Stimulated activated CD4-positive, alpha-beta T cell treated with anti-CD3 and anti-CD28 coated beads, Interleukin-4, amount 100 ng/mL, for 4 hours (primary cell): ENCODE measurements around the gene RAC3.

ENCODE experiments used
- DNase-seq, 2 experiments: peaks; one replicate each; pipeline ENCODE4 v3.0.0-alpha.2; 2020

RAC3 gene

DNA sequence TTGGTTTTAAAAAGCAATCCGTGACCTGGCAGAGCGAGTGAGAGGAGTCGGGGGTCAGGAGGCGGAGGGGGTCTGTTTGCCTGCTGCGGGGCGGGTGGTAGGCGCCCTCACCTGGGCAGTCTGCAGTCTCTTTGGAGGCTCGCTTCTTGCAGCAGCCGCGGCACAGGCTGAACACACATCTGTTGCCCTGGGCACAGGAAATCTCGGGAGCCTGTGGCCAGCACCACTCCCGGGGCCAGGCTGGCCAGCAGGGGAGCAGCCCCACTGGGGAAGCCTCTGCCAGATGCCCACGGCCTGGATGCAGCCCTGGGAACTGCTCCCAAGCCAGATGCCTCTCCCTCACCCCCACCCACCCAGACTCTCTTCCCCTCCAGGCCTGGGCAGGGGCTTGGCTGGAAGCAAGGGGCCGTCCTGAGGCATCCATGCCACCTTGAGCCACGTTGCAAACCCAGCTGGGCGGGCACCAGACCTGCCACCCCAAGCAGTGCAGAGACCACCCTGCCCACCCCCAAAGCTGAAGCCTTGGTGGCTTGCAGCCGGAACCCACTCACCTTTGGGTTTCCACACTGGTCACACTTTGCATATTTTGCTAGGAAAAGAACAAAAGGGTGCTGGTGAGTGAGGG, 26.9 kb downstream of the RAC3 start:
- no peak for DNase-seq

DNA sequence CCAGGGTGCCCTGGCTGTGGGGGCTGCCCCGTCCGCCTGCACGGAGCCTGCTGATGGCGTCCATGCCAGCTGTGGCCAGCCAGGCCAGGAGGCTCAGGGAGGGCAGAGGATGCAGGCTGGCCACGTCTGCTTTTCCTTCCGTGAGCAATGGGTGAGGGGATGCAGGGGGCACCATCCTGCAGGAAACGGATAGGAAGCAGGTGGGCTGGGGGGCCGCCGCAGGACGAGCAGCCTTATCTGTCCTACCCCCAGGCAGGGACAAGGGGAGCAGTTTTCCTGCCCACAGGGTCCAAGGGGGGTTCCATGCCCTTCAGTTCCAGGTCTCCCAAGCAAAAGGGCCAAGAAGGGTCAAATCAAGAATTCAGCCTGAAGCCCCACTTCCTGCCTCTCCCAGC, 27.4 kb downstream of the RAC3 start:
- no peak for DNase-seq

DNA sequence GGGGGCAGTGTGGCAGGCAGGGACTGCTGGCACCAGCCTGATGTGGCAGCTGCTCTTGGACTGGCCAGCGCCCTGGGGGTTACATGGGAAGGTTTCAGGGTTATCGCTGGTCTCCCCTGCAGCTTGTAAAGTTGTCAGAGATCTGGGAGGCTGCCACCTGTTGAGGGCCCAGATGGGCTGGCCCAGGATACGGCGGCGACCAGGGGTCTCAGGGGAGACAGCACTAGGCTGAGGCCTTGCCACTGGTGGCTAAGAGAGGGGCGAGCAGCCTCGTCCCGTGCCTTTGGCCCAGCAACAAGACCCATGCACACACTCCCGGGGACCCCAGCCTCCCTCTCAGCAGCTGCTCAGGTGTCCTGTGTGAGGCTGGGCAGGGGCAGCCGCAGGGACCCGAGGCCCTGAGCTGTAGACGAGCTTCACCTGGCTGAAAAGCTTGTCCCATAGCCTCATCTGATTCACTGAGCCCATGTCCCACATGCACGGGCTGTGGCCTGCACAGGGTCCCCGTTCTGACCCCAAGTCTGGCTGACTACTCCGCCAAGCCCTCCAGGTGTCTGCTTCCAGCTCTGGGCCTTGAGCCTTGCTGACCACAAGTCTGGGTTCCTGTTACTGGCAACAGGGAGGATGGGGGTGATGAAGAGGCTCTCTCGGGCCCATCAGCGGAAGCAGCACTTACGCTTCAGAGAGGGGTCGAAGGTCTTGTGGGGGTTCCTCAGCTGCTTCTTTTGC, 28.0 kb downstream of the RAC3 start:
- DNase-seq, result no peak

DNA sequence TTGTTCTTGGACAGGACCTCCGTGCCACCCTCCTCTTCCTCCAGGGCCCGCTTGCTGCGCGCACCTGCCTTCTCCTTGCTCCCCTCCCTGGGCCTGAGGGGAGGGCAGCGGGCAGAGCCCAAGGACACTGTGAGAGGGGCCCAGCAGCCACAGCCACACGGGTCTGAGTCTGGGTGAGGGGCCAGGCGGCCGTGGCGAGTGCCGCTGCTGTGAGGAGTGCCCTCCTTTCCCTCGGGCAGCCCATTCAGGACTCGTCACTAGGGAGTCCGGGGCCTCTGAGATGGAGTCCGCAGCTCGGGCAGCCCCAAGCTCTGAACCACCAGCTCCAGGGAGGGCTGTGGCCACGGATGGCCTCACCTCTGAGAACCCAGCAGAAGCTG, 28.5 kb downstream of the RAC3 start:
- DNase-seq, result no peak

DNA sequence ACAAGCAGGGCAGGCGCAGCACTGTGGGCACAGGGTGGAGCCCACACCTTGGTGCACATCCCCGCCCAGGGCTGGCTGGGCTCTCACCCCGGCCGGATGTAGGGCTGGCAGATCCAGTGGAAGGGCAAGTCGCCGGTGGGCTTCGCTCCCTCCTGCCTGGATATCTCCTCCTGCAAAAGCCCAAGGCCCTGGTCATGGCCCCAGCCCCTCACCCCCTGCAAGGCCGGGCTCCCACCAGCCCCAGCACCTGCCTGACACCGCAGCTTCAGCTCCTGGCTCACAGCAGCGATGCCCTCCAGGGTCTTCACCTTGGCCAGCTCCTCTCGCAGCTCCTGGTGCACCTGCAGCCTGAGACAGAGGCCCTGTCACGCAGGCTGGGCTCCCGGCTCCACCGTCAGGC, 29.1 kb downstream of the RAC3 start:
- no peak for DNase-seq

DNA sequence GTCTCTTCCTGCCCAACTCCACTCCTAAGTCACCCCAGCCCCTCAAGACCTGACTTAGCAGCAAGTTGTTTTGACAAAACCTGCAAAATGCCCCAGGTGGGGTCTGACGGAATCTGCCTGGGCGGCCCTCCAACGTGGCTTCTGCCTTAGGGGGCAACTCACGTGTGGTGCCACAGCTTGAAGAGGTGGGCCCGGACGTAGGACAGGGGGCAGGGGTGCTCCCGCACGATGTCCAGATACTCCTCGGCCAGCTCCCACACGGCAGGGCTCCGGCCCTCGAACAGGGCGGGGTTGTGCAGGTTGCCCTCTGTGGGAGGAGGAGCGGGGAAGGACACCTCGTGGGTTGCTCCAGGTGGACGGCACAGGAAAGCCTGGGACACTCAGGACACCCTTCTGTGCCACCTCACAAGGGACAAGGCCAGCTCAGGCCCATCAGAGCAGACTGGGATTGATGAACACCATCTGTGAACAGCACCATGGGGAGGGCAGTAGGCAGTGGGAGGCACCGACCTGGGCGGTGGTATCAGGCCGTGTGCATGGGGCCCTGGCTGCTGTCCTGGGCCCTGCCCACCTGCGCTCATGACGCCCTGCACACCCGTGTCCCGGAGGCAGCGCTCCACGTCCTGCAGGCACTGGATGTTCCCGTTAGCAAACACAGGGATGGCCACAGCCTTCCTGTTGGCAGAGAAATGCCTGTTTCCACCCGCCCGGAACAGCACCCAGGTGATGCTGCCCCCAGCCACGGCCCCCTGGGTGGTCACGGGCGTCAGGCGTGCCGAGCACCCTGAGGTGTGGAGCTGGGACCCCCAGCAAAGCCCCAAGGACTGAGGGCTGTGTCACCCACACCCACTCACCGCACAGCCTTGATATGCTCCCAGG, 29.8 kb downstream of the RAC3 start:
- DNase-seq, result no peak

DNA sequence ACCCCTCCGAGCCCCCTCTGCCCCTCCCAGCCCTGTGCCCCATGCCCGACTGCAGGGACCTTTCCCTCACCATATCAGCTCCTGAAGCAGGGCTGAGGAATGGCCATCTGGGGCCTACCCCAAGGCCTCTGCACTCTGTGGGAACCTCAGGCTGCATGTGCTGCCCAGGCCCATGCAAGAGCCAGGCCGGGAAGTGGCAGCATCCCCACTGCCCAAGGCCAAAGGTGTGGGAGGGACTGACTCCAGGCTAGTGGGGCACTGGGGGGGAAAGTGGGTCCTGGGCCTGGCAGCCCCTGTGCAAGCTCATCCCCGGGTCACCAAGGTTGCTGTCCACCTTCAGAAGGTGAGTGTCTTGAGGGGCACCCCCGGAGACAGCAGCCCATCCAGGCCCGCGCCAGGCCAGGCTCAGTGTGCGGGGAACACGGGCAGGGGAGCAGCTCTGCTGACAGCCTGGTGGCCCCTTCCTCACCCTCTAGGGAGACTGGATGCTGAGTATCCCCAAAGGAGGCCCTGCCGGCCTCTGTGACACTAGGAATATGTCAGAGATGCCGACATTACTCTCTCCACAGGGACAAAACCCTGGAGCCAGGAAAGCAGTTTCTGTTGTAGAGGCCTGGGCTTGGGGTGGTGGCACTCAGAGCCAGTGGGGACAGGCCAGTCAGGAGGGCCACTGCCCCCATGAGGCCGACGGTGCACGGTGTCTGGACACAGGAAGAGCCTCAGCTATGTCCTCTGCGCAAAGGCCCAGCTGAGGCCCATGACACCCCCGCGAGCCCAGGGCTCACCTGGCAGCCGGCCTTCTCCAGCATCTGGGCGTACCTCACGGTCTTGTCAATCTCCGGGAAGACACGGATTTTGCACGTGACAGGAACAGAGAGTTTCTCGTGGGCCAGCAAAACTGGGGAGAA, 30.9 kb downstream of the RAC3 start:
- no peak for DNase-seq

DNA sequence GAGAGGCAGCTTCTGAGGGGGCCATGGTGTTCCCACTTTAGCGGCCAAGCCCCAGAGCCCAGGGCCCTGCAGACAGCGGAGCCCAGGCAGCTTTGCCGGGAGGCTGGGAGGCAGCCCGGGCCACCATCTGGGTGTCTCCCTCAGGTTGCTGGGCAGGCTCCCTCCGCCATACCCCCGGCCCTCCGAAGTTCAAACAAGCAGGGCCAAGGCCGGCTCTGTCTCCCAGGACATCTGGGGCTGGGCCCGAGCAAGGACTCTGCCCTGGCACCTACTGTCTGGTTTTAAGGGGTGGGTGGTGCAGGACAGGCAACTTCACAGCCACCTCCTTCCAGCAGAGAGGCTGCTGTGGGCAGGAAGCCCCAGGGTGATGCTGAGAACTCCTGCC, 31.5 kb downstream of the RAC3 start:
- DNase-seq, result no peak

DNA sequence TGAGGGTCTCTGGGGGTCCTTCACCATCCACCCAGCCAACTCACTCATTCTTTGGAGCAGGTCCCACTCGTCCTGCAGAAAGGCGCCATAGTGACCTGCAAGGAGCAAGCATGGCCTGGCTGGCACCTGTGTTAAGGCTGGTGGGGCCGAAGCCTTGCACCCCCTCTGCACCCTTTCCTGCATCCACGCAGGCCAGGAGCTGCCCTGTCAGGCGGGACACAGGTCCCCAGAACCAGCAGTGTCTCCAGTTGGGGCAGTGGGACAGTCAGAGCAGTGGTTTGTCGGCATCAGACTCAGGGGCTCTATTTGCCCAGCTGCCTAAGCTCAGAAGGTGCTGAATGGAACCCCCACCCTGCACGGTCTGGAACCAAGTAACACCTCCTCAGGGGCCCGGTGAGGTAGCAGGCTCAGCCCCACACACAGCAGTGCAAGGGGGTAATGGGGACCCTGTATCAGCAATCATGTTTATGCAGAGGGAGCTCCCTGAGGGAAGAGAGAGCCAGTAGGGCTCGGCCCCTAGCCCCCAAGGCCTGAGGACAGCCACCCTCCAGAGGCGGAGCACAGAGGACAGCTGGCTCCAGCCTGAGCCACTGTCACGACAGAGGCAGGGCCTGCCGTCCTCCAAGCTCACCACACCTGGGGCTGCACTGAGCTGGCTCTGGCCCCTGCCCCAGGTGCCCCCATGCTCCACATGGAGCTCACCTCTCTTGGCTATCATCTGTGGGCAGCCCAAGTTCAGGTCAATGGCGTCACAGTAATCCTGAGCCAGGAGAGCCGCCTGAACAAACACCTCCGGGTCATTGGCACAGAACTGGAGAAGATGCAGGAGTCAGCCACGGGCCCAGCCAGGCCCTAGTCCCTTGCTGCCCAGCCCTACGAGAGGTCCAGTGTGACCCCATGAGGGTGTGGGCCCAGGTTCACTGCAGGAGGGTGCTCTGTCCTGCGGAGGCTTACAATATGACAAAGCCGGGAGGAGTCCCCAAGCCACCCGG, 32.2 kb downstream of the RAC3 start:
- no peak for DNase-seq

DNA sequence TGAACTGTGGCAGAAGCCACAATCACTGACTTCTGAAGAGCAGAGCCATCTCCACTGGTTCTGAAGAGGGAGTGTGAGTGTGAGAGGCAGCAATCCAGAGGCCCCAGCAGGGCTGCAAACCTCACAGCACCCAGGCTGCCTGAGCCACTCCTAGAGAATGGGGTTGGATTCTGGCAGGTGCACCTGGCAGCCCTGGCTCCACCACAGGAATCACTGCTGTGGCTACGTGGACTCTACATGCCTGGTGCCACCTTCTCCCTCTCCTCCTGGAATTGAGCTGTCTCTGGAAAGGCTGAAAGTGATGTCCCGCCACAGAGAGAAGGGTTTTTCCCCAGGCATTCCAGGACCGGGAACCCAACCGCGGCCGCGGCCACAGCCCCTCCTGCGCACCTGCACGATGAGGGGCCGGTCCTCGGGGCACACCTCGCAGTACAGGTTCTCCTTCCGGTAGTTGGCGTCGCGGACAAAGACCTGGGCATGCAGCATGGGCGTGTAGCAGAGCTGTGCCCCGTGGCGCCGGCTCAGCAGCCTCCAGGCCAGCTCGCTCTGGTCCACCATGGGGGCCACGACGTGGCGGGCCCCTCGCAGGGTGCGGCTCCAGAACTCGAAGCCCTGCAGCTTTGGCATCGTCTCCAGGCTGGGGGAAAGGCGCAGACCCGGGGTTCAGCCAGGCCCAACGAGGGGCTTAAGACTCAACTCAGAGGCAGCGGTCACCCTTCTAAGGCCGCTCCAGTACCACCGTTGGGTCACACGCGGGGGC, 33.1 kb downstream of the RAC3 start:
- DNase-seq, result peak in 1 of 2 experiments; percentile 3

DNA sequence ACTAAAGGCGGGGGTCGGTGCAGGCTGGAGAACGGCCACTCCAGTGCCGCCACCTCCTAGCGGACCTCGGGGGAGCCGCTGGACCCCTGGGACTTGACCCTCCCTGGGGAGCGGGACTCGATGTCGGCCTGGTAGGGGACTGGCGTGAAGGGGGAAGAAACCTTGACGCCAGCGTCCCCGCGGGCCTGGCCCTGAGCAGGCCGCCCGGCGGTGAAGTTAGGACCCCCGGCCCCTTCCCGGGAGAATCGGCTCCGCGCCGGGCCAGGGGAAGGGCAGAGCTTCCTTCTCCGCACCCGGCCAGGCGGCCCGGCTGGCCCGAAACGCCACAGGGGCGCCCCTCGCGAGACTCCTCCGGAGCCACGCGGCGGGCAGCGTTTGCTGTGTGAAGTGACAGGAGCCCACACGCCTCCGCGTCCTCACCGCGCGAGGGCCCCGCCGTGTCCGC, 33.7 kb downstream of the RAC3 start:
- peak; percentile 38 to 39 for DNase-seq

DNA sequence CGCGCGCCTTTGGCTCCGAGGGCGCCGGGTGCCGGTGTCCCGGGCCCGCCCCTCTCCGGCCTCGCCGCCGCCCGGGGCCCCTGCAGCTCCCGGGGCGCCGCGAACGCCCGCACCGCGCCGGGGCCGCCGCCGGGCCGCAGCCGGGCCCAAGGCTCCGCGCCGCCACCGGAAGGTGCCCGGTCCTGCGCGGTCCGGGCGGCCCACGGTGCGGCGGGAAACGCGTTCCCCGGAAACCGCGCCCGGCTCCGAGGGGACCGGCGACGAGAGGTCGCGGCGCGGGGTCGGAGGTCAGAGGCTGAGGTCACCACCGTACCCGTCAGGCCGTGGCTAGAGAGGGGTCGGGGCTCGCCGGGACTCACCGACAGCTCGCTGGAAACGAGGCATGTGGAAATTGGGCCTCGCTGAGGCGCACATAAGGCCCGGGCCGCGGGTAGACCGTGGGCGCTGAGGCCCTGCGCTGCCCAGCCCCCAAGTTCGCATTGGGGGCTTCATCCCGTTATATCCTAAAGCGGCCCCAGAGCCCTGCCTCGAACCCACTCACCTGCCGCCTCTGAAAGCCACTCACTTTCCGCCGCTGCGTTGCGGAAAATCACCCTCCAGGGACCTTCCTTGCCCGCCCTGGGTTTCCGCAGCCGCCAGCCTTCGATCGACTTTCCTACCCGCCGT, 34.3 kb downstream of the RAC3 start, which contains the start of gene DUS1L:
Gene DUS1L (minus strand): TSS at position 167 of the 666 bp plus-strand sequence. CDS start 745 bp downstream, outside the sequence.
- DNase-seq, result peak; percentile 62 to 78

DNA sequence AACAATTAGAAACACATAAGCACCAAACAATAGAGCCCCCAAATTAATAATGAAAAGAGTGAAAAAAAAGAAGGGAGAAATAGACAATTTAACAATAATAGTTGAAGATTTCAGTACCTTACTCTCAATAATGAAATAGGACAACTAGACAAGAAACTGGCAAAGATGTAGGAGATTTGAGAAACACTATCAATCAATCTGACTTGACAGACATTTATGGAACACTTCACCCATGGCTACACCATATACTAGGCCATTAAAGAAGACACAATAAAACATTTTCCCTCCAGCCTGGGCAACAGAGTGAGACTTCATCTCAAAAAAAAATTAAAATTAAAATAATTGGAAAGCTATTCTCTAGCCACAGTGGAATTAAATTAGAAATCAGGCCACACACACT, 39.1 kb downstream of the RAC3 start:
- DNase-seq, result no peak

DNA sequence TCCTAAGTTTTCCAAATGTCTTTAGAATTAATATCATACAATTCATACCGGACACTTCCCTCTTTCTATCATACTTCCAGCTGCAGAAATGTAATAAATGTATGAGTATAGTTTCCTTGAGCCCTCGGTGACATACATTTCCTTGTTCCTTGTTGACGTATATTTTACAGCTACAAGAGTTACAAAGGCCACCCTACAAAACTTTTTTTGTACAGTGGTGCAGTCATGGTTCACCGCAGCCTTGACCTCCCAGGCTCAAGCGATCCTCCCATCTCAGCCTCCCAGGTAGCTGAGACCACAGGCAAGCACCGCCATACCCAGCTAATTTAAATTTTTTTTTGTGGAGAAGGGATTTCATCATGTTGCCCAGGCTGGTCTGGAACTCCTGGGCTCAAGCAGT, 41.3 kb downstream of the RAC3 start:
- no peak for DNase-seq

DNA sequence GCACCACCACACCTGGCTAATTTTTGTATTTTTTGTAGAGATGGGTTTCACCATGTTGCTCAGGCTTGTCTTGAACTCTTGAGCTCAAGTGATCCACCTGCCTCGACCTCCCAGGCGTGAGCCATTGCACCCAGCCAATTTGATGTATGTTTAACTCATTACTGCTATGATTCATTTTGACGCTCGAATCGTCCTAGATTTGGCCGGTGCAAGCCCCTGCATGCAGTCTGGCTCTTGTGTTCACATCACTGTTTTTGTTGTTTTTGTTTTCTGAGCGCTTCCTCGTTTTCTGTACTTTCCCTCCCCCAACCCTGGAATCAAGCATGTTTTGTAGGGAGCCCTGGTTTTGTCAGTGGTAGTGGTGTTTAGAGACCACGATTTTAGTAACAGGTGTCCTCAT, 42.0 kb downstream of the RAC3 start:
- no peak for DNase-seq

DNA sequence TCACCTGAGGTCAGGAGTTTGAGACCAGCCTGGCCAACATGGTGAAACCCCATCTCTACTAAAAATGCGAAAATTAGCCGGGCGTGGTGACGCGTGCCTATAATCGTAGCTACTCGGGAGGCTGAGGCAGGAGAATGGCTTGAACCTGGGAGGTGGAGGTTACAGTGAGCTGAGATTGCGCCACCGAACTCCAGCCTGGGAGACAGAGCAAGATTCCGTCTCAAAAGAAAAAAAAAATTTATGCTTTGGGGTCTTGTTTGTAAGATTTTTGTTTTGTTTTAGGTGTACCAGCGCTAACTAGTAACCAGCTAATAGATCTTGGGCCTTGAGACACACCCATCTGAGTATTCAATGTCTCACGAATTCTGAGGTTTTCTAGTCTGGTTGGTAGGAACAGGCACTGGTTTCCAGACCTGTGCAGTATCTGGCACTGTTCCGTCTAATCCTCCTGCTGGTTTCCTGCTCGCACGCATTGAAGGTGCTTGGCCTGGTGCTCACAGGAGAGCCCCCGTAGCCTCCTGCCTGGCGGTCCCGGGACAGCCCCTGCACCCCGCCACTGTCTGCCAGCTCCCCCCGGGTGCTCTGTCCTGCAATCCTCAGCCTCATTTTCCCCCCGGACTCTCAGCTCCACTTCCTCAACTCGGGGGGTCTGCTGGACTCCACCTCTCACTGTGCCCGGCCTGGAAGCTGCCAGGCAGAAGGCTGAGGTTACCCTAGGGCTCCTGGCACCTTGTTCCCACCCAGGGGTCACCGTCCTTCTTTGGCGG, 44.7 kb downstream of the RAC3 start:
- DNase-seq, result no peak

DNA sequence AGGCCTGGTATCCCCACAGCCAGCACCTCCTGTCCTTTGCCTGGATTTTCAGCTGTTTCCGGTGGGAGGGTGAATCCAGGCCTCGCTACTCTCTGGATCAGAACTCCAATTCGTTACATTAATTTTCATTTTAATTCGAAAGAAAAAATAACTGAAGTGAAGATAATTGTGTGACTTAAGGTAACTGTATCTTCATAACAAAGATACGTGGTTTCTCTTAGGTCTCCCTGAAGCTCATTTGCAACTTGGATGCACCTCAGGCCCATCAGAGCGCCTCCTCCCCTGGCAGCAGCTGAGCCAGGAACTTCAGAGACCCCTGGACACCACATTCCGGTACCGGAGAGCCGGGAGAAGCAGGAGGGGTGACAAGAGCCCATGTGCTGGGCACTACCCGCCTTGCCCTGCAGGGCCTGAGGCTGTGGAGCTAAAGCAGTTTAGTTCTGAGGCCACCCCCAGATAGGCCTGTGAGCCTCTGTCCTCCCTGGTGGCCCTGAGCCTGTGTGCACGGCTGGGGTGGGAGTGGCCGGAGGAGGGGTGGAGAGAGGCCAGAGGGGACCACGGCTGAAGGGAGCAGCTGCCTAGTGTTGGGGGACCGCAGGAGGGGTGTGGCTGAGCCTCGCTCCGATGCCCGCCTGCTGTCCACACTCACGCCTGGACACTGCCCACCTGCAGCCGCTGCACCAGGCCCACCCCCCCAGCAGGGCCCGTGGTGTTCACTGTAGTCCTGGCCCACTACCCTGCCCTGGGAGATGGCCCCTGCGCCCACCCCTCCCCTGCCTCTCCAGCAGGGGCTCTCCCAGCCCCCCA, 45.5 kb downstream of the RAC3 start:
- no peak for DNase-seq
